22Rv1 (cell line): ENCODE results near the gene PBX1.

ENCODE experiments used
- CTCF ChIP-seq: fragments of 450-650 bp; IDR thresholded peaks from 2 replicates; pipeline ENCODE4 v1.5.1; 2017; ENCODE audit warnings: mild to moderate bottlenecking
- ZFX ChIP-seq: fragments of 450-650 bp; IDR thresholded peaks from 2 replicates; pipeline ENCODE4 v1.6.1; 2017; ENCODE audit warnings: antibody characterized with exemption, borderline replicate concordance

- TF ChIP-seq CTCF (no peak), ZFX (no peak)
These were observed 16.4 kb downstream of the PBX1 start for GRCh38 chr1:164575356-164575886.
